Measurements from ENCODE around the gene PIGP. TPM values are rescaled to one million over a fixed set of nuclear protein-coding genes. Genes with fewer than 3 reads are reported as not detected.

Gene PIGP
- total and polyA plus RNA-seq, 2 donors (not counting 1 experiment from before 2014, with no cell fraction given) = 15.8 to 22.7 TPM

GRCh38 chr21:37030864-37031263 lies 42.0 kb downstream of the PIGP start:
- ChIA-PET POLR2A (no interaction called here), CTCF (interaction anchor here (0.6 kb wide), 1 partner anchor 31 kb away, joined by 3 read pairs; no protein-coding TSS in a partner anchor)
- Histone ChIP-seq H3K27ac (ENCODE audit: low read length in 2 of 2) (no peak overlapping the region), H3K9me3 (ENCODE audit: control extremely low read depth in 1 of 3, control insufficient read depth in 2 of 3, insufficient read depth in 1 of 3, low read length in 2 of 3) (no peaks in the 10 kb centered on the region), H3K4me2 (replicated peaks; ENCODE audit: low read depth, low read length, poor library complexity, severe bottlenecking) (no peak overlapping the region), H3K4me1 (ENCODE audit: control insufficient read depth in 2 of 2, insufficient read depth in 2 of 2, low read length in 2 of 2) (no peaks in the 10 kb centered on the region), H2AFZ (ENCODE audit: insufficient read depth, low read depth, low read length, poor library complexity, severe bottlenecking) (no peak overlapping the region), H4K20me1 (ENCODE audit: control insufficient read depth, insufficient read depth, low read length, poor library complexity, severe bottlenecking) (no peaks in the 10 kb centered on the region), H3K36me3 (replicated peaks in 1 of 2; ENCODE audit: control extremely low read depth in 1 of 2, control insufficient read depth in 1 of 2, extremely low read depth in 1 of 2, insufficient read depth in 2 of 2, low read length in 1 of 2) (no peaks in the 10 kb centered on the region), H3K79me2 (ENCODE audit: control insufficient read depth, insufficient read depth, low read length) (no peaks in the 10 kb centered on the region), H3K27me3 (replicated peaks in 1 of 4; ENCODE audit: control extremely low read depth in 1 of 4, control insufficient read depth in 3 of 4, insufficient read depth in 4 of 4, low read length in 3 of 4) (no peaks in the 10 kb centered on the region), H3K4me3 (ENCODE audit: control extremely low read depth in 1 of 5, extremely low read depth in 1 of 5, insufficient read depth in 1 of 5, low read depth in 2 of 5, low read length in 4 of 5) (no peak overlapping the region), H3K9ac (ENCODE audit: low read length) (no peak overlapping the region)
- ATAC-seq (ENCODE audit: low read depth) (no peak), DNase-seq (no peak)
- WGBS (ENCODE audit: insufficient coverage) = 82% methylated on average over 2 of the region's 4 CpGs
- peaks cover 7% of the 10 kb centered on the region for H3K27me3 Mint-ChIP-seq
- no peaks in the 10 kb centered on the region for H3K9me3 Mint-ChIP-seq (ENCODE audit: insufficient read depth)
- no peaks in the 10 kb centered on the region for H3K4me1 Mint-ChIP-seq
- intact Hi-C loops (cut with micrococcal nuclease) = no loop called here
- no peak for TF ChIP-seq CTCF (IDR thresholded peaks at IDR 0.05)
- no peak for TF ChIP-seq EZH2 (IDR thresholded peaks at IDR 0.05; ENCODE audit: borderline replicate concordance, insufficient read depth, low read depth, low read length, poor library complexity, severe bottlenecking)
- H3K4me3 Mint-ChIP-seq = no peak overlapping the region
- H3K27ac Mint-ChIP-seq = no peak overlapping the region

- Mint-ChIP-seq H3K4me1 (no peaks in the 10 kb centered on the region), H3K27ac (no peak overlapping the region), H3K9me3 (ENCODE audit: insufficient read depth) (no peaks in the 10 kb centered on the region), H3K27me3 (peaks cover 11% of the 10 kb centered on the region), H3K4me3 (no peak overlapping the region)
- H3K9ac ChIP-seq (ENCODE audit: low read length) = no peak overlapping the region
- no peak overlapping the region for H3K4me2 ChIP-seq (replicated peaks; ENCODE audit: low read depth, low read length, poor library complexity, severe bottlenecking)
- H4K20me1 ChIP-seq (ENCODE audit: control insufficient read depth, insufficient read depth, low read length, poor library complexity, severe bottlenecking) = no peaks in the 10 kb centered on the region
- POLR2A ChIA-PET = no interaction called here
- H3K27me3 ChIP-seq (replicated peaks in 1 of 4; ENCODE audit: control extremely low read depth in 1 of 4, control insufficient read depth in 3 of 4, insufficient read depth in 4 of 4, low read length in 3 of 4) = no peaks in the 10 kb centered on the region
- DNase-seq = no peak
- intact Hi-C loops (cut with micrococcal nuclease) = no loop called here
- H3K9me3 ChIP-seq (ENCODE audit: control extremely low read depth in 1 of 3, control insufficient read depth in 2 of 3, insufficient read depth in 1 of 3, low read length in 2 of 3) = no peaks in the 10 kb centered on the region
- no peaks in the 10 kb centered on the region for H3K4me1 ChIP-seq (ENCODE audit: control insufficient read depth in 2 of 2, insufficient read depth in 2 of 2, low read length in 2 of 2)
- TF ChIP-seq EZH2 (IDR thresholded peaks at IDR 0.05; ENCODE audit: borderline replicate concordance, insufficient read depth, low read depth, low read length, poor library complexity, severe bottlenecking) (no peak), CTCF (IDR thresholded peaks at IDR 0.05) (no peak)
- H2AFZ ChIP-seq (ENCODE audit: insufficient read depth, low read depth, low read length, poor library complexity, severe bottlenecking) = no peak overlapping the region
- no peak overlapping the region for H3K27ac ChIP-seq (ENCODE audit: low read length in 2 of 2)
- no peaks in the 10 kb centered on the region for H3K36me3 ChIP-seq (replicated peaks in 1 of 2; ENCODE audit: control extremely low read depth in 1 of 2, control insufficient read depth in 1 of 2, extremely low read depth in 1 of 2, insufficient read depth in 2 of 2, low read length in 1 of 2)
- H3K79me2 ChIP-seq (ENCODE audit: control insufficient read depth, insufficient read depth, low read length) = no peaks in the 10 kb centered on the region
- H3K4me3 ChIP-seq (ENCODE audit: control extremely low read depth in 1 of 5, extremely low read depth in 1 of 5, insufficient read depth in 1 of 5, low read depth in 2 of 5, low read length in 4 of 5) = no peak overlapping the region
- CTCF ChIA-PET = no interaction called here
- no peak for ATAC-seq (ENCODE audit: low read depth)
- WGBS (ENCODE audit: insufficient coverage) = 100% methylated on average over 4 of the region's 4 CpGs
These were observed 44.3 kb downstream of the PIGP start for GRCh38 chr21:37028570-37028969.

All from B cell (primary cell).